HuH-7 (cell line): Measurements from ENCODE around the gene TOGARAM2.
"Not testable (repeated sequence)": the region's sequence is repeated elsewhere in the genome, so short reads cannot be mapped to it uniquely, and the experiment has no call there.

ENCODE experiments used
- DNase-seq: peaks from one replicate; pipeline ENCODE4 v3.0.0; 2011; ENCODE audit warnings: low spot score

TOGARAM2 gene

GRCh38 chr2:28977176-28977875, 3.8 kb upstream of the TOGARAM2 start:
- no peak for DNase-seq

- not testable (repeated sequence) for DNase-seq
These were observed 3.1 kb upstream of the TOGARAM2 start for GRCh38 chr2:28978001-28978400.

- DNase-seq: no peak
These were observed 2.5 kb upstream of the TOGARAM2 start for GRCh38 chr2:28978606-28979005.

- no peak for DNase-seq
These were observed 2.1 kb upstream of the TOGARAM2 start for GRCh38 chr2:28979041-28979440.

GRCh38 chr2:28979576-28980366, 1.3 kb upstream of the TOGARAM2 start:
- no peak for DNase-seq

- DNase-seq: no peak
These were observed 606 bp upstream of the TOGARAM2 start for GRCh38 chr2:28980368-28981015.

- DNase-seq: no peak
These were observed 700 bp downstream of the TOGARAM2 start for GRCh38 chr2:28981620-28982376.

DNA sequence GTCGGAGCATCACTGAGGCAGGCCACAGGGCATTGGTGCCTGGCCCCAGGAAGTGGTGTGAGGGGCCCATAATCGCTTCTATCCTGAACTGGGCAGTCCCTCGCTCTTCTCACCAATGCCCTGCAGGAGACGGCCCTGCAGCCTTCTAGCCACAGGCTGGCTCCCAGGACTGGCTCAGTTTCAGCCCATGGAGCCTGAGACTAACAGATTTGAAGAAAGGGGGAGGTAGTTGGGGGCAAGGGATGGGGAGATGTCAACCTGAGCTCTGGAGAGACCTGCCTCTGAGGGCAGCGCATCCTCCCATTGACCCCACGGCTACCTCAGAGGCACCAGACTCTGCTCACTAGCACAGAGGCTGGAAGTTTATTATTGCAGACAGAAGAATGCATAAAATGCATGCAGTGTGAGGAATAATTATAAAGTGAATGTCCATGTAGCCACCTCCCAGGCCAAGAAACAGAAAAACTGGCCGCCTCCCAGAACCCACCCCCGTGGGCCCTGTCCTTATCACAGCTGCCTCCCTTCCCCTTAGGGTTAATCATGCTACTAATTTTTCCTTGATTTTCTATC, 1.4 kb downstream of the TOGARAM2 start:
- no peak for DNase-seq

- no peak for DNase-seq
These were observed 5.3 kb downstream of the TOGARAM2 start for GRCh38 chr2:28986429-28986828.

GRCh38 chr2:28989973-28990372, 8.9 kb downstream of the TOGARAM2 start:
- DNase-seq: no peak

DNA sequence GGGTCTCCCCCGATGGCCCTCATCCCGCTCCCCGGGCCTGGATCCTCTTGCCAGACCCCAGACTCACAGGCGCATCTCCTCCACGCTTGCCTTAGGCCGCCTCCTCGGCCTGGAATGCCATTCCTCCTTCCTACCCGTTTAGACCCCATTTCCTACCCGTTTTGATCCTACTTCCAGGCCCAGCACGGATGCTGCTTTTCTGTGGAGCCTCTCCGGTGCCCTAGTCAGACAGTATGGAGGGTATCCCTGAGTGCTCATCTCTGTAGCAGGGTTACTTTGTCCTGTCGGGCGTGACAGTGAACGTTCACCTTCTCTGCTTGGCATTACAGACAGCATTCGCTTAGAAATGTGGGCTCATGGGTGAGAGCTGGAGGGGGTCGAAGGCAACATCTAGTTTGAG, 9.3 kb downstream of the TOGARAM2 start:
- no peak for DNase-seq

DNA sequence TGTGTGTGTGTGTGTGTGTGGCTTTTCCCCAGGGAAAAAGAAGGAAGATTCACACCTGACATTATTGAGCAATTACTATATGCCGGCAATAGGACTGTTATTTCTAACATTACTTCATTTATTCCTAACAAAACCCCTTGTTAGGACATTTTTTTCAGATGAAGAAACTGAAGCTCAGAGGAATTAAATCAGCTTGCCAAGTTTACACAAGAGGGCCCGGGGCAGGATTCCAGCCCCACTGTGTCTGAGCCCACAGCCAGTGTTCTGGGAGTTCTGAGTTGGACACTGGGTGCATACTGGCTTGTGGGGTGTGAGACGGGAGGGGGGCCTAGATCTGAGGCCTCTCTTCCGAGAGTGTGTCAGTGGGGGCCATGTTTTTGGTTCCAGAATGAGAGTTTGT, 9.9 kb downstream of the TOGARAM2 start:
- DNase-seq: no peak

- DNase-seq: no peak
These were observed 10.4 kb downstream of the TOGARAM2 start for GRCh38 chr2:28991460-28991859.

DNA sequence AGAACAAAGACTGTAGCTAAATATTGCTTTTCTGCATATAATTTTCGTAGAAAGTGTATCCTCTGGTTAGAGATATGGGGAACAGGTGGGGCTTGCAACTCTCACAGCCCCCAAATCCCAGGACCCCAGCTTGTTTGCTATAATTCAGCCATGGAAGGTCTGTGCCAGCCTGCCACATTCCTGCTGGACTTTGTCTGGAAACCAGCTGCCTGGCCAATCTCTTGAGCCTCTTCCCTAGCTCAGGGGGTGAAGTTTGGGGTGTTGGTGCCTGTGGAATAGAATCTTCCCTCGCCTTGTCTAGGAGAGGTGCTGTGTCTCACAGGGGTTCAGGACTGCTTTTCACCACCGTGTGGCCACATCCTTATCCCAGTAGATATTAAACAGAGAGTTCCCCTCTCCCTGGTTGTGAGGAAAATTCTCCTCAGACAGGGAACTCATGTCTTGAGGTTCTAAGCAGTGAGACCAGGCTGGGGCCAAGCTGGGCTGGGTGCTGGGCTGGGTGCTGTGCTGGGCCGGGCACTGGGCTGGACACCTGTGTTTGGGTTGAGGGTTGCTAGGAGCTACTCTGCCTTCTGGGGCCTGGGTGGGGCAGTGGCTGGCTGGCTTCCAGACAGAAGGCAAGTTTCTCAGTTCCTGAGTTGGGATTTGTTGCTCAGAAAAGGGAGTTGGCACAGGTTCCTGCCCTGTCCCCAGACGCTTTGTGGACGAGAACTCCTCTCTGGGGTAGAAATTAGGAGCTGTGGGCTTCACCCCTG, 12.3 kb downstream of the TOGARAM2 start:
- DNase-seq: no peak

- no peak for DNase-seq
These were observed 13.0 kb downstream of the TOGARAM2 start for GRCh38 chr2:28994074-28994473.

DNA sequence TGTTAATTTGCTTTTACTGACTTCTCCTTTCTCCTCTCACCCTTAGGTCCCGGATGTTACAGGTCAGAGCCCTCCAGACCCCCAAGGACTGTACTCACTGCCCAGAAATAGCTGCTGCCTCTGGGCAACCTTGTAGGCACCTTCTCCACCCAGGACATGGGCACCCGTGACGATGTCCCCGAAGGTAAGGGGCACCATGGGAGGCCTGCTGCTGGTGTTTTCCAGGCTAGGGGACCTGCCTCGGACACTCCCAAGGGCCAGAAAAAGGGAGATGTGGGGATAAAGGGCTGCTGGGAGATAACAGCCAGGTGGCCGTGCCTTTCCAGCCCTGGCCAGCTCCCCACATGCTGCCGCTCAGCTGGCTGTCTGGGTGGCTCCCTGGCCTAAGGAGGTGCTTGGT, 13.6 kb downstream of the TOGARAM2 start:
- DNase-seq: no peak

DNA sequence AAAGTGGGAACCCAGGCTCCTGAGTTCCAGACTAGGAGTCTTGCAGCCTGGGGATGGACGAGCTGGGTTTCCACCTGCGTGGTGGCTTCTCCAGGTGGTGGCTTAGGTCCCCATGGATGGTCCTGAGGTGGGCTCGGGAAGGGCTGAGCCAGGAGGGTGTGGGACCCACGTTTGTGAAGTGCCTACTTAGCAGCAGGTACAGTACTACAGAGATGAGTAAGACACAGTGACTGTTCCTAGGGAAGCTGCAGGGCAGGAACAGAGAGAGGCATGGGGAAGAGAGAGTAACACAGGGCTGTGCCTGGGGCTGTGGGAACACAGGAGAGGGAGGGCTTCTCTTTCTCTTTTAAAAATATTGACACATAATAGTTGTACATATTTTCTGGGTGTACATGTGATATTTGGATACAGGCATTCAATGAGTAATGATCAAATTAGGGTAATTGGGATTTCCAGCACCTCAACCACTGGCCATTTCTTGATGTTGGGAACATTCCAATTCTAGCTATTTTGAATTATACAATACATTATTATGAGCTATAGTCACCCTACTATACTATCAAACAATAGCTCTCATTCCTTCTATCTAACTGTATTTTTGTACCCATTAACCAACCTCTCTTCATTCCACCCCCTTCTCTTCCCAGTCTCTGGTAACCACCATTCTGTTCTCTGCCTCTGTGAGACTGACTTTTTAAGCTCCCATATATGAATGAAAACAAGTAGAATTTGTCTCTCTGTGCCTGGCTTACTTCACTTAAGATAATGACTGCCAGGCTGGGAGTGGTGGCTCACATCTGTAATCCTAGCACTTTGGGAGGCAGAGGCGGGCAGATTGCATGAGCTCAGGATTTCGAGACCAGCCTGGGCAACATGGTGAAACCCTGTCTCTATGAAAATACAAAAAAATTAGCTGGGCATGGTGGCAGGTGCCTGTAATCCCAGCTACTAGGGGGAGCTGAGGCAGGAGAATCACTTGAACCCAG, 15.0 kb downstream of the TOGARAM2 start:
- DNase-seq: no peak

DNA sequence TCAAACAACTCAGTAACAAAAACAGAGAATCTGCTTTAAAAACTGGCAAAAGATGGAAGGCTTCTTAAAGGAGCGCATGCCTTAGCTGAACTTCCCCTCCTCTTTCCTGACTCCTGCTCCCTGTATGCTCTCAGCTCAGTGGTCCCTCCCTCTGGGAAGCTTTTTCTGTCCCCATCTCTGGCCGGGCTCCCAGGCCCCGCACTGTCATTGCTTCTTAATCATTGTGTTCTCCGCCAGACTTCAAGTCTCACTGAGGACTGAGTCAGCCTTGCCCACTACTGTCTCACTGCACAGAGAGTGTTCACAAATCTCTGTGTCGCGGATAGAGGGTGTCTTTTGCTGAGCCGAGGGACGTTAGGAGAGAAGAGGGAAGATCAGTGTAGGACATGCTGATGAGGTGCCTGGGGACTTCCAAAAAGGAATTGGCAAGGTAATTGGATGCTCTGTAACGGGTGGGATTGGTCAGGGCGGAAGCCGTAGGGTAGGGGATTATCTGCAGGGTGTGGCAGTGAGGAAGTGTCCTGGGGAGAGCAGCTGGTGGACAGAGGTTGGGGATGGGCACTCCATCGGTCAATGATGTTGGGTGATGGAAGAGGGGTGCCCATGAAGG, 16.2 kb downstream of the TOGARAM2 start:
- DNase-seq: no peak
